A549 (cell line): ENCODE data around the gene AIPL1.

ENCODE experiments used
- CBX8 ChIP-seq: fragments of 200-600 bp; sonication (generic); IDR thresholded peaks from 2 replicates; pipeline ENCODE4 v1.6.1; 2016
- CEBPB ChIP-seq, 2 experiments: fragments of >200 bp in 1 of 2; sonication (Bioruptor Twin) in 1 of 2; formaldehyde crosslinking in 1 of 2; IDR thresholded peaks; 2 replicates each; pipeline ENCODE4 v1.6.1; 2012 to 2016
- CHD4 ChIP-seq: fragments of 200-600 bp; sonication (generic); IDR thresholded peaks from 2 replicates; pipeline ENCODE4 v1.6.1; 2016; ENCODE audit warnings: antibody characterized with exemption, mild to moderate bottlenecking, borderline replicate concordance
- EP300 ChIP-seq, 2 experiments: fragments of >200 bp; sonication (Bioruptor Twin); formaldehyde crosslinking; IDR thresholded peaks; 2 replicates in 1 of 2; 3 replicates in 1 of 2; pipeline ENCODE4 v1.6.1; 2016 to 2017
- ESRRA ChIP-seq: fragments of 150-350 bp; IDR thresholded peaks from 2 replicates; pipeline ENCODE4 v1.6.1; 2014; ENCODE audit warnings: mild to moderate bottlenecking, low read length, borderline replicate concordance
- JUN ChIP-seq, 2 experiments: fragments of >200 bp; sonication (Bioruptor Twin); formaldehyde crosslinking; IDR thresholded peaks; 2 replicates in 1 of 2; 3 replicates in 1 of 2; pipeline ENCODE4 v1.6.1; 2016 to 2017
- KDM1A ChIP-seq: fragments of 200-600 bp; sonication (generic); IDR thresholded peaks from 2 replicates; pipeline ENCODE4 v1.6.1; 2016; ENCODE audit warnings: low read depth, mild to moderate bottlenecking
- MAFK ChIP-seq: fragments of 450-650 bp; IDR thresholded peaks from 2 replicates; pipeline ENCODE4 v1.6.1; 2014; ENCODE audit not compliant: partially characterized antibody
- MYC ChIP-seq: IDR thresholded peaks from 2 replicates; pipeline ENCODE4 v1.6.1; 2012; ENCODE audit warnings: mild to moderate bottlenecking, inconsistent platforms, low read length, improper control_type of control experiment, borderline replicate concordance
- POLR2A ChIP-seq: IDR thresholded peaks from 2 replicates; pipeline ENCODE4 v1.6.1; 2012; ENCODE audit warnings: mild to moderate bottlenecking, low read length
- RAD21 ChIP-seq, 2 experiments: fragments of >200 bp in 1 of 2; sonication (Bioruptor Twin) in 1 of 2; formaldehyde crosslinking in 1 of 2; IDR thresholded peaks in 1 of 2; conservative IDR thresholded peaks in 1 of 2; 2 replicates in 1 of 2; 3 replicates in 1 of 2; pipeline ENCODE4 v1.6.1; 2012 to 2018; ENCODE audit warnings: inconsistent platforms in 1 of 2
- TF ChIP-seq, protein P1 (sequence below): IDR thresholded peaks from 2 replicates; pipeline ENCODE4 v1.6.1; 2012
- TF ChIP-seq, protein P2 (sequence below): fragments of >200 bp; sonication (Bioruptor Twin); formaldehyde crosslinking; IDR thresholded peaks from 3 replicates; pipeline ENCODE4 v1.5.1; 2016

DNA sequence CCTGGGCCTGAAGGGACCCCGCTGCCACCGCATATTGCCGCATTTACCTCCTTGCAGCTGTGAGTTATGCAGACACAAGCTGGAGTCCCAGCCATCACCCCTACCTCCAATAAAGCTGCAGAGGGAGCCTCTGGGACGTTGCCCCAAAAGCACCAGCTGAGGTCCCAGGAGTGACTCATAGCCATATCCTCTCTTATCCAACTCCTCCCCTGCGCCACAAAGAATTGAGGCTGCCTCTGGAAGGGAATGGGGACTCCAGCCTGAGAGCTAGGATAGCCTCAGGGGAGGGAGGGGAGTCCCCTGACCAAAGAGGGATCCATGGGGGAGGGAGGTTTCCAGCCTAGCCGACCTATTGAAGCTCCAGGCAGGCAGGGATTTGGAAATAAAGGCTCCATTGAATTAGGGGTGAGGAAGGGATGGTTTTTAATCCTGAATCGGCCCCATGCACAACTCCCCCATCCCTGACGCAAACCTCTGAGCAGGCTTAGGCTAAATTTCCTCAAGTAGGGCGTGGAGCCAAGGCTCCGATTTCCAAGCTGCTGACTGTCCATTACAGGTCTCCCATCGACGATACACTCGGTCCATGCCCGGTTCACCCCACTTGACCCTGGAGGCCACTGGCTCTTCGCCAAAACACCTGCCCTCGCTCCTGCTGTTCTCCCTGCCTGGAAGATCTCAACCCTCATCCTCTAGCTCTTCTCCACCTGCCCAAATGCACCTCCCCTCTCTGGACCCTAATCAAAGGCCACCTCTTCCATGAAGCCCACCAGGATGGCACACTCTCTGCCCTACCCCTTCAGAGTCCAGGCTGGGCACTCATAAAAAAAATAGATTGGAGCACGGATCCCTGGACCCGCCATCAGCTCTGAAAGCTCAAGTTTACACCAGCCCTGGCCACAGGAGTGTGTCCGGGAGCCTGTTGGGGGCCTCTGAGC is 36.9 kb upstream of the AIPL1 start:
- no peak for TF ChIP-seq CBX8
- TF ChIP-seq MAFK, result no peak
- no peak for TF ChIP-seq POLR2A
- TF ChIP-seq KDM1A, result no peak
- no peak for TF ChIP-seq EP300 (IDR thresholded peaks at IDR 0.05)
- TF ChIP-seq, protein P1, sequence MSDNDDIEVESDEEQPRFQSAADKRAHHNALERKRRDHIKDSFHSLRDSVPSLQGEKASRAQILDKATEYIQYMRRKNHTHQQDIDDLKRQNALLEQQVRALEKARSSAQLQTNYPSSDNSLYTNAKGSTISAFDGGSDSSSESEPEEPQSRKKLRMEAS, result no peak
- TF ChIP-seq, protein P2, sequence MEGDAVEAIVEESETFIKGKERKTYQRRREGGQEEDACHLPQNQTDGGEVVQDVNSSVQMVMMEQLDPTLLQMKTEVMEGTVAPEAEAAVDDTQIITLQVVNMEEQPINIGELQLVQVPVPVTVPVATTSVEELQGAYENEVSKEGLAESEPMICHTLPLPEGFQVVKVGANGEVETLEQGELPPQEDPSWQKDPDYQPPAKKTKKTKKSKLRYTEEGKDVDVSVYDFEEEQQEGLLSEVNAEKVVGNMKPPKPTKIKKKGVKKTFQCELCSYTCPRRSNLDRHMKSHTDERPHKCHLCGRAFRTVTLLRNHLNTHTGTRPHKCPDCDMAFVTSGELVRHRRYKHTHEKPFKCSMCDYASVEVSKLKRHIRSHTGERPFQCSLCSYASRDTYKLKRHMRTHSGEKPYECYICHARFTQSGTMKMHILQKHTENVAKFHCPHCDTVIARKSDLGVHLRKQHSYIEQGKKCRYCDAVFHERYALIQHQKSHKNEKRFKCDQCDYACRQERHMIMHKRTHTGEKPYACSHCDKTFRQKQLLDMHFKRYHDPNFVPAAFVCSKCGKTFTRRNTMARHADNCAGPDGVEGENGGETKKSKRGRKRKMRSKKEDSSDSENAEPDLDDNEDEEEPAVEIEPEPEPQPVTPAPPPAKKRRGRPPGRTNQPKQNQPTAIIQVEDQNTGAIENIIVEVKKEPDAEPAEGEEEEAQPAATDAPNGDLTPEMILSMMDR, result no peak; the same call in 2 of the 3 replicates
- TF ChIP-seq JUN (IDR thresholded peaks at IDR 0.05), result no peak
- no peak for TF ChIP-seq MYC
- peak in 1 of 2 experiments; percentile 33; a peak in 2 of 5 replicates for TF ChIP-seq RAD21 (conservative IDR thresholded peaks at IDR 0.05 in 1 of 2, IDR thresholded peaks at IDR 0.05 in 1 of 2)
- TF ChIP-seq CEBPB (IDR thresholded peaks at IDR 0.05), result no peak
- no peak for TF ChIP-seq ESRRA
- no peak for TF ChIP-seq CHD4
